Endothelial cell of umbilical vein (primary cell): ENCODE results near the gene HBEGF. TPM values are rescaled to one million over a fixed set of nuclear protein-coding genes. Genes with fewer than 3 reads are reported as not detected.

Experiments
- BruUV-seq: library from RNA; stranded (reverse); fragments of 400-500 nt; replicated peaks from 2 replicates; lab custom pipeline; 2021; lab: Mats Ljungman, UMichigan
- CTCF ChIA-PET: fragments of 300-600, 350-600 bp; sonication (Branson Sonifier 250); formaldehyde crosslinking; loops from one replicate; lab custom pipeline; 2021; ENCODE audit warnings: antibody characterized with exemption, inconsistent platforms; lab: Charles Lee
- POLR2A ChIA-PET: fragments of 300-600, 350-600 bp; sonication (Branson Sonifier 250); formaldehyde crosslinking; loops from one replicate; lab custom pipeline; 2021; ENCODE audit warnings: antibody characterized with exemption, inconsistent platforms; lab: Charles Lee
- DNase-seq: peaks from one replicate; pipeline ENCODE4 v3.0.0-alpha.2; 2011; ENCODE audit warnings: low read depth, low spot score
- FAIRE-seq: peaks from 2 replicates; lab custom pipeline; 2011; peaks lifted over from hg19 to GRCh38; lab: Jason Lieb, UNC
- H2AFZ ChIP-seq: 2 replicates; pipeline ENCODE4 v1.6.0; 2012; ENCODE audit warnings: low read depth, low read length, control low read depth, inconsistent platforms
- H3K27ac ChIP-seq: 2 replicates; pipeline ENCODE4 v1.5.1; 2011; ENCODE audit warnings: low read depth, mild to moderate bottlenecking, control low read depth, low read length, moderate library complexity; ENCODE audit not compliant: insufficient read depth
- H3K27me3 ChIP-seq, 2 experiments: 2 replicates each; pipeline versions ENCODE4 v1.6.0 to v1.6.1; 2011; ENCODE audit warnings: low read length in 2 of 2, mixed read lengths in 1 of 2; ENCODE audit not compliant: control insufficient read depth in 2 of 2, insufficient read depth in 2 of 2
- H3K36me3 ChIP-seq, 2 experiments: 2 replicates in 1 of 2; 3 replicates in 1 of 2; pipeline ENCODE4 v1.5.1; 2011; ENCODE audit warnings: low read length in 2 of 2, mild to moderate bottlenecking in 1 of 2, moderate library complexity in 1 of 2; ENCODE audit not compliant: control insufficient read depth in 2 of 2, insufficient read depth in 2 of 2; ENCODE audit errors: extremely low read depth in 1 of 2
- H3K4me1 ChIP-seq: 3 replicates; pipeline ENCODE4 v1.5.1; 2011; ENCODE audit warnings: mild to moderate bottlenecking, low read length; ENCODE audit not compliant: control insufficient read depth, insufficient read depth; ENCODE audit errors: extremely low read depth
- H3K4me2 ChIP-seq: 2 replicates; pipeline ENCODE4 v1.6.1; 2011; ENCODE audit warnings: low read length, control low read depth, mixed read lengths; ENCODE audit not compliant: insufficient read depth
- H3K4me3 ChIP-seq, 3 experiments: fragments of 200-600 bp in 1 of 3; sonication (generic), shearing (Covaris generic) in 1 of 3; replicated peaks in 1 of 3; 2 replicates each; pipeline ENCODE4 v1.5.1; 2011 to 2016; ENCODE audit warnings: control low read depth in 3 of 3, low read length in 3 of 3, mild to moderate bottlenecking in 2 of 3, inconsistent platforms in 1 of 3, low read depth in 1 of 3, moderate library complexity in 1 of 3; ENCODE audit not compliant: insufficient read depth in 1 of 3
- H3K79me2 ChIP-seq: 2 replicates; pipeline ENCODE4 v1.6.0; 2012; ENCODE audit warnings: low read length, inconsistent platforms; ENCODE audit not compliant: control insufficient read depth, insufficient read depth
- H3K9ac ChIP-seq: replicated peaks from 2 replicates; pipeline ENCODE3; 2011; ENCODE audit warnings: low read length, control low read depth; ENCODE audit not compliant: insufficient read depth; ENCODE audit errors: extremely low read depth
- H3K9me1 ChIP-seq: replicated peaks from 3 replicates; pipeline ENCODE4 v1.6.0; 2011; ENCODE audit warnings: mild to moderate bottlenecking, low read length; ENCODE audit not compliant: control insufficient read depth, insufficient read depth; ENCODE audit errors: extremely low read depth
- H3K9me3 ChIP-seq: replicated peaks from 2 replicates; pipeline ENCODE4 v1.5.1; 2012; ENCODE audit warnings: low read length, inconsistent platforms; ENCODE audit not compliant: control insufficient read depth, insufficient read depth
- H4K20me1 ChIP-seq: replicated peaks from 2 replicates; pipeline ENCODE3; 2011; ENCODE audit warnings: mild to moderate bottlenecking, low read length; ENCODE audit not compliant: control insufficient read depth, insufficient read depth; ENCODE audit errors: extremely low read depth
- EZH2 ChIP-seq: IDR thresholded peaks from 2 replicates; pipeline ENCODE4 v1.6.1; 2012; ENCODE audit warnings: borderline replicate concordance, low read depth, mild to moderate bottlenecking, moderate library complexity, low read length, inconsistent platforms; ENCODE audit not compliant: severe bottlenecking
- FOS ChIP-seq: IDR thresholded peaks from 2 replicates; pipeline ENCODE4 v1.6.1; 2011; ENCODE audit warnings: mild to moderate bottlenecking, low read length, moderate library complexity, borderline replicate concordance; ENCODE audit not compliant: insufficient read depth
- JUN ChIP-seq: IDR thresholded peaks from 2 replicates; pipeline ENCODE4 v1.6.1; 2011; ENCODE audit warnings: borderline replicate concordance, low read depth; ENCODE audit not compliant: insufficient read length, insufficient read depth
- MYC ChIP-seq: IDR thresholded peaks from one replicate; pipeline ENCODE4 v1.6.1; 2011; ENCODE audit warnings: mild to moderate bottlenecking, low read depth, low read length
- POLR2A ChIP-seq: IDR thresholded peaks from 2 replicates; pipeline ENCODE4 v1.6.1; 2012; ENCODE audit warnings: low read depth, mild to moderate bottlenecking, control low read depth, low read length
- dilution Hi-C: fragments of 300-500 bp; cut with MboI; formaldehyde crosslinking; loops from one replicate; pipeline ENCODE4 v1.15.0; 2019; ENCODE audit warnings: low sequenced_read_pairs; ENCODE audit not compliant: extremely low pct_ligation_motif_present
- intact Hi-C: fragments of 100-400 bp; cut with micrococcal nuclease; formaldehyde crosslinking; loops from one replicate; pipeline ENCODE4 v1.10.0; 2022
- polyA plus RNA-seq, 4 experiments: library from polyadenylated mRNA; depleted of rRNA in 3 of 4; stranded (reverse) in 3 of 4; unstranded in 1 of 4; fragments of >200 nt; gene quantifications; 2 replicates each; pipeline versions ENCODE4 v1.2.1 to v1.2.3, GENCODE V29; 2011 to 2012; ENCODE audit warnings: missing spikeins in 1 of 4
- total RNA-seq: library from RNA; stranded (reverse); gene quantifications from 2 replicates; pipeline ENCODE4 v1.2.3, GENCODE V29; 2021
- TF ChIP-seq, protein P1 (sequence below), 2 donors: IDR thresholded peaks; 1 replicate in 1 of 2; 2 replicates in 1 of 2; pipeline ENCODE4 v1.5.1; 2011; ENCODE audit warnings: low read length in 2 of 2, mild to moderate bottlenecking in 2 of 2, moderate library complexity in 2 of 2, control low read depth in 1 of 2, inconsistent platforms in 1 of 2, low read depth in 1 of 2; ENCODE audit not compliant: insufficient read depth in 1 of 2; ENCODE audit errors: extremely low read depth in 1 of 2
- TF ChIP-seq, protein P2 (sequence below): IDR thresholded peaks from 2 replicates; pipeline ENCODE4 v1.6.1; 2011; ENCODE audit not compliant: insufficient read depth, insufficient read length

Gene HBEGF
- total and polyA plus RNA-seq, 2 donors (not counting 3 experiments of a cell fraction or from before 2014, with no cell fraction given): 33.2 to 79.8 TPM

DNA sequence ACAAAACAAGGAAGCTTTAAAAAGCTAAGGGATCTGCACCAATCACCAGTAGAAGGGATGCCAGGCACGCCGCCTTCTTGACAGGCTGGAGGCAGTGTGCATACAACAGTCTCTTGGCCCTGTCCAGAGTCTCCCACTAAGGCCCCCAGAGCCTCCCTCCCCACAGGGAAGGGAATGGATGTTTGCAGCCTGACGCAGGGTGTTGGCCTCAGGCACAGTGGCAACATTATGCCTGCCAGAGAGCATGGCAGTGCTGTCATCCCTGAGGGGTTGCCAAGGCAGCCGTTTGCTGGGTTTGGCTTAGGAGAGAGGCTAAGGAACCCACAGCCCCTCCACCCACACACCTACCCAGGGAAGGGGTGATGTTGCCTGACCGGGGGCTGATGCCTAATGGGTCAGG is 4.8 kb downstream of the HBEGF start:
- peak; percentile 12 for FAIRE-seq
- no peak for TF ChIP-seq MYC
- no peak for TF ChIP-seq POLR2A
- TF ChIP-seq, protein P1, sequence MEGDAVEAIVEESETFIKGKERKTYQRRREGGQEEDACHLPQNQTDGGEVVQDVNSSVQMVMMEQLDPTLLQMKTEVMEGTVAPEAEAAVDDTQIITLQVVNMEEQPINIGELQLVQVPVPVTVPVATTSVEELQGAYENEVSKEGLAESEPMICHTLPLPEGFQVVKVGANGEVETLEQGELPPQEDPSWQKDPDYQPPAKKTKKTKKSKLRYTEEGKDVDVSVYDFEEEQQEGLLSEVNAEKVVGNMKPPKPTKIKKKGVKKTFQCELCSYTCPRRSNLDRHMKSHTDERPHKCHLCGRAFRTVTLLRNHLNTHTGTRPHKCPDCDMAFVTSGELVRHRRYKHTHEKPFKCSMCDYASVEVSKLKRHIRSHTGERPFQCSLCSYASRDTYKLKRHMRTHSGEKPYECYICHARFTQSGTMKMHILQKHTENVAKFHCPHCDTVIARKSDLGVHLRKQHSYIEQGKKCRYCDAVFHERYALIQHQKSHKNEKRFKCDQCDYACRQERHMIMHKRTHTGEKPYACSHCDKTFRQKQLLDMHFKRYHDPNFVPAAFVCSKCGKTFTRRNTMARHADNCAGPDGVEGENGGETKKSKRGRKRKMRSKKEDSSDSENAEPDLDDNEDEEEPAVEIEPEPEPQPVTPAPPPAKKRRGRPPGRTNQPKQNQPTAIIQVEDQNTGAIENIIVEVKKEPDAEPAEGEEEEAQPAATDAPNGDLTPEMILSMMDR (IDR thresholded peaks at IDR 0.05; ENCODE audit: extremely low read depth in 1 of 2, insufficient read depth in 1 of 2, low read depth in 1 of 2, low read length in 2 of 2): no peak
- TF ChIP-seq, protein P2, sequence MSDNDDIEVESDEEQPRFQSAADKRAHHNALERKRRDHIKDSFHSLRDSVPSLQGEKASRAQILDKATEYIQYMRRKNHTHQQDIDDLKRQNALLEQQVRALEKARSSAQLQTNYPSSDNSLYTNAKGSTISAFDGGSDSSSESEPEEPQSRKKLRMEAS: no peak
- TF ChIP-seq JUN: no peak
- no peak for TF ChIP-seq FOS
- no peak for TF ChIP-seq EZH2

More for the DNA sequence above, 4.8 kb downstream of the HBEGF start:
- Histone ChIP-seq H3K9me1 (peaks cover 3% of the 10 kb centered on the region), H3K27ac (peak overlapping the region; percentile 51), H3K9ac (no peak overlapping the region), H3K4me3 (no peak overlapping the region), H3K36me3 (peaks cover 13 to 20% of the 10 kb centered on the region in 2 experiments), H3K79me2 (peaks cover 83% of the 10 kb centered on the region), H2AFZ (no peak overlapping the region), H3K9me3 (no peaks in the 10 kb centered on the region), H3K4me2 (peak overlapping the region; percentile 2), H4K20me1 (no peaks in the 10 kb centered on the region), H3K4me1 (peaks cover 52% of the 10 kb centered on the region), H3K27me3 (no peaks in the 10 kb centered on the region)
- dilution Hi-C loops: no loop called here
- DNase-seq: no peak
- ChIA-PET CTCF (interaction anchor here (1.3 to 16.7 kb wide), 3 partner anchors 11 to 96 kb away, joined by 3 to 1214 read pairs (median 10); no protein-coding TSS in a partner anchor), POLR2A (no interaction called here)
- no TSS peak for BruUV-seq
- intact Hi-C loops: no loop called here
